GM06990 (cell line): ENCODE measurements around the gene P2RX2.

Source experiments
- DNase-seq: peaks from one replicate; pipeline ENCODE4 v3.0.0-alpha.2; 2011; ENCODE audit not compliant: insufficient read length; ENCODE audit errors: extremely low read depth
- H3K27me3 ChIP-seq: replicated peaks from 2 replicates; pipeline ENCODE4 v1.6.0; 2011; ENCODE audit warnings: low read length; ENCODE audit not compliant: control insufficient read depth, insufficient read depth
- H3K36me3 ChIP-seq: 2 replicates; pipeline ENCODE4 v1.5.1; 2011; ENCODE audit warnings: low read length; ENCODE audit not compliant: control insufficient read depth, insufficient read depth
- H3K4me3 ChIP-seq: replicated peaks from 2 replicates; pipeline ENCODE4 v1.5.1; 2011; ENCODE audit warnings: low read depth, mild to moderate bottlenecking, control low read depth, low read length
- CTCF ChIP-seq: IDR thresholded peaks from 2 replicates; pipeline ENCODE4 v1.5.1; 2011; ENCODE audit warnings: low read length, control low read depth, mild to moderate bottlenecking, inconsistent platforms; ENCODE audit not compliant: insufficient read depth, poor library complexity, severe bottlenecking

The P2RX2 gene

GRCh38 chr12:132576701-132577100 lies 41.9 kb upstream of the P2RX2 start:
- no peak overlapping the region for H3K4me3 ChIP-seq

GRCh38 chr12:132577191-132577920 lies 41.2 kb upstream of the P2RX2 start:
- Histone ChIP-seq H3K27me3 (no peaks in the 10 kb centered on the region), H3K4me3 (no peak overlapping the region), H3K36me3 (peaks cover 4% of the 10 kb centered on the region)
- no peak for TF ChIP-seq CTCF
- no peak for DNase-seq

More at GRCh38 chr12:132576701-132577100, 41.9 kb upstream of the P2RX2 start:
- Histone ChIP-seq H3K27me3 (no peaks in the 10 kb centered on the region), H3K36me3 (peaks cover 4% of the 10 kb centered on the region)
- TF ChIP-seq CTCF: no peak
- DNase-seq: no peak

- no peak for TF ChIP-seq CTCF
- no peak for DNase-seq
- no peaks in the 10 kb centered on the region for H3K27me3 ChIP-seq
- H3K36me3 ChIP-seq: peaks cover 4% of the 10 kb centered on the region
- H3K4me3 ChIP-seq: no peak overlapping the region
Measured at GRCh38 chr12:132578118-132578517, 40.5 kb upstream of the P2RX2 start.

GRCh38 chr12:132578826-132579225 lies 39.8 kb upstream of the P2RX2 start:
- no peak for TF ChIP-seq CTCF
- peaks cover 4% of the 10 kb centered on the region for H3K36me3 ChIP-seq
- DNase-seq: no peak
- no peaks in the 10 kb centered on the region for H3K27me3 ChIP-seq
- H3K4me3 ChIP-seq: no peak overlapping the region

GRCh38 chr12:132579744-132580143 lies 38.8 kb upstream of the P2RX2 start:
- no peak overlapping the region for H3K4me3 ChIP-seq
- DNase-seq: no peak
- H3K27me3 ChIP-seq: no peaks in the 10 kb centered on the region
- H3K36me3 ChIP-seq: peaks cover 4% of the 10 kb centered on the region
- no peak for TF ChIP-seq CTCF

GRCh38 chr12:132580701-132581292 lies 37.8 kb upstream of the P2RX2 start:
- no peak for DNase-seq
- Histone ChIP-seq H3K27me3 (no peaks in the 10 kb centered on the region), H3K4me3 (no peak overlapping the region), H3K36me3 (peaks cover 4% of the 10 kb centered on the region)
- no peak for TF ChIP-seq CTCF
